GM19043 (cell line): ENCODE results near the gene THADA.
"Not testable (repeated sequence)": the region's sequence is repeated elsewhere in the genome, so short reads cannot be mapped to it uniquely, and the experiment has no call there.

Experiments
- ATAC-seq: cut with Tn5 transposase; IDR thresholded peaks from one replicate; pipeline ENCODE4 v1.9.1; 2021; ENCODE audit warnings: low read depth; ENCODE audit not compliant: unreplicated experiment

THADA gene

GRCh38 chr2:43307973-43308372, 287.9 kb downstream of the THADA start:
- no peak for ATAC-seq

GRCh38 chr2:43307046-43307445, 288.8 kb downstream of the THADA start:
- ATAC-seq, result no peak

- no peak for ATAC-seq
These were observed 289.6 kb downstream of the THADA start for GRCh38 chr2:43306197-43306596.

GRCh38 chr2:43305517-43305916, 290.3 kb downstream of the THADA start:
- ATAC-seq, result no peak

GRCh38 chr2:43305012-43305411, 290.8 kb downstream of the THADA start:
- no peak for ATAC-seq

- ATAC-seq, result no peak
These were observed 291.9 kb downstream of the THADA start for GRCh38 chr2:43303889-43304288.

GRCh38 chr2:43302961-43303494, 292.8 kb downstream of the THADA start:
- no peak for ATAC-seq

GRCh38 chr2:43302182-43302960, 293.5 kb downstream of the THADA start:
- no peak for ATAC-seq

- ATAC-seq, result no peak
These were observed 294.9 kb downstream of the THADA start for GRCh38 chr2:43300781-43301583.

- no peak for ATAC-seq
These were observed 295.6 kb downstream of the THADA start for GRCh38 chr2:43300222-43300621.

GRCh38 chr2:43298500-43298899, 297.3 kb downstream of the THADA start:
- ATAC-seq, result no peak

GRCh38 chr2:43297740-43298139, 298.1 kb downstream of the THADA start:
- not testable (repeated sequence) for ATAC-seq

GRCh38 chr2:43294973-43295603, 300.8 kb downstream of the THADA start:
- ATAC-seq, result no peak

GRCh38 chr2:43293744-43294695, 301.8 kb downstream of the THADA start:
- ATAC-seq, result peak; percentile 99

- ATAC-seq, result no peak
These were observed 302.7 kb downstream of the THADA start for GRCh38 chr2:43292851-43293743.

- no peak for ATAC-seq
These were observed 303.5 kb downstream of the THADA start for GRCh38 chr2:43292297-43292696.

GRCh38 chr2:43289331-43289730, 306.5 kb downstream of the THADA start:
- ATAC-seq, result no peak

GRCh38 chr2:43288417-43289305, 307.2 kb downstream of the THADA start:
- ATAC-seq, result no peak
